Skeletal muscle tissue (tissue), 4 donors: ENCODE results near the gene KRTAP10-5. TPM values are rescaled to one million over a fixed set of nuclear protein-coding genes. Genes with fewer than 3 reads are reported as not detected.
"Not testable (repeated sequence)": the region's sequence is repeated elsewhere in the genome, so short reads cannot be mapped to it uniquely, and the experiment has no call there.

Experiments used
- H3K27ac ChIP-seq: one replicate; pipeline ENCODE4 v1.7.0; 2013; ENCODE audit warnings: mild to moderate bottlenecking, low read depth, low read length, inconsistent platforms
- H3K27me3 ChIP-seq, 3 donors: one replicate each; pipeline ENCODE4 v1.7.0; 2013; ENCODE audit warnings: low read length in 3 of 3; ENCODE audit not compliant: control insufficient read depth in 3 of 3, insufficient read depth in 3 of 3
- H3K36me3 ChIP-seq, 3 donors: one replicate each; pipeline ENCODE4 v1.7.0; 2013; ENCODE audit warnings: low read length in 3 of 3; ENCODE audit not compliant: control insufficient read depth in 3 of 3, insufficient read depth in 3 of 3
- H3K4me1 ChIP-seq, 3 donors: one replicate each; pipeline ENCODE4 v1.7.0; 2013; ENCODE audit warnings: low read length in 3 of 3, mild to moderate bottlenecking in 3 of 3; ENCODE audit not compliant: control insufficient read depth in 3 of 3, insufficient read depth in 3 of 3
- H3K4me3 ChIP-seq, 3 donors: one replicate each; pipeline ENCODE4 v1.7.0; 2013; ENCODE audit warnings: low read length in 3 of 3
- H3K9ac ChIP-seq, 3 donors: one replicate each; pipeline ENCODE4 v1.7.0; 2013; ENCODE audit warnings: low read length in 3 of 3, mild to moderate bottlenecking in 3 of 3, moderate library complexity in 2 of 3, low read depth in 1 of 3
- H3K9me3 ChIP-seq, 3 donors: one replicate each; pipeline ENCODE4 v1.7.0; 2013; ENCODE audit warnings: low read length in 3 of 3; ENCODE audit not compliant: control insufficient read depth in 3 of 3
- total RNA-seq: library from RNA; depleted of rRNA; stranded (reverse); fragments of >200 nt; gene quantifications from one replicate; pipeline ENCODE4 v1.2.3, GENCODE V29; 2014
- donor health status: Osteomylitis.

KRTAP10-5 gene
- total RNA-seq, 1 donor from 2014 or later = not detected

DNA sequence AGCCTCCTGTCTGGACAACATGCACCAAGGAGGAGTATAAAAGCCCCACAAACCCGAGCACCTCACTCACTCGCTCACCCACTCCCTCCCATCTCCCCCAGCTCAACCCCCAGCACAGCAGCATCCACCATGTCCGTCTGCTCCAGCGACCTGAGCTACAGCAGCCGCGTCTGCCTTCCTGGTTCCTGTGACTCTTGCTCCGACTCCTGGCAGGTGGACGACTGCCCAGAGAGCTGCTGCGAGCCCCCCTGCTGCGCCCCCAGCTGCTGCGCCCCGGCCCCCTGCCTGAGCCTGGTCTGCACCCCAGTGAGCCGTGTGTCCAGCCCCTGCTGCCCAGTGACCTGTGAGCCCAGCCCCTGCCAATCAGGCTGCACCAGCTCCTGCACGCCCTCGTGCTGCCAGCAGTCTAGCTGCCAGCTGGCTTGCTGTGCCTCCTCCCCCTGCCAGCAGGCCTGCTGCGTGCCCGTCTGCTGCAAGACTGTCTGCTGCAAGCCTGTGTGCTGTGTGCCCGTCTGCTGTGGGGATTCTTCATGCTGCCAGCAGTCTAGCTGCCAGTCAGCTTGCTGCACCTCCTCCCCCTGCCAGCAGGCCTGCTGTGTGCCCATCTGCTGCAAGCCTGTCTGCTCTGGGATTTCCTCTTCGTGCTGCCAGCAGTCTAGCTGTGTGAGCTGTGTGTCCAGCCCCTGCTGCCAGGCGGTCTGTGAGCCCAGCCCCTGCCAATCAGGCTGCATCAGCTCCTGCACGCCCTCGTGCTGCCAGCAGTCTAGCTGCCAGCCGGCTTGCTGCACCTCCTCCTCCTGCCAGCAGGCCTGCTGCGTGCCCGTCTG lies 6.6 kb downstream of the KRTAP10-5 start, which contains the start of gene KRTAP10-4:
Gene KRTAP10-4, plus strand, starts transcription at position 100 of the 827 bp plus-strand sequence. Its CDS starts 30 bp downstream, at position 130.
- not testable (repeated sequence) for H3K9me3 ChIP-seq, H3K4me3 ChIP-seq, H3K9ac ChIP-seq, H3K4me1 ChIP-seq, H3K27ac ChIP-seq, H3K36me3 ChIP-seq
- H3K27me3 ChIP-seq = peaks cover 18 to 57% (median 55%) of the 10 kb centered on the region in 3 donors

DNA sequence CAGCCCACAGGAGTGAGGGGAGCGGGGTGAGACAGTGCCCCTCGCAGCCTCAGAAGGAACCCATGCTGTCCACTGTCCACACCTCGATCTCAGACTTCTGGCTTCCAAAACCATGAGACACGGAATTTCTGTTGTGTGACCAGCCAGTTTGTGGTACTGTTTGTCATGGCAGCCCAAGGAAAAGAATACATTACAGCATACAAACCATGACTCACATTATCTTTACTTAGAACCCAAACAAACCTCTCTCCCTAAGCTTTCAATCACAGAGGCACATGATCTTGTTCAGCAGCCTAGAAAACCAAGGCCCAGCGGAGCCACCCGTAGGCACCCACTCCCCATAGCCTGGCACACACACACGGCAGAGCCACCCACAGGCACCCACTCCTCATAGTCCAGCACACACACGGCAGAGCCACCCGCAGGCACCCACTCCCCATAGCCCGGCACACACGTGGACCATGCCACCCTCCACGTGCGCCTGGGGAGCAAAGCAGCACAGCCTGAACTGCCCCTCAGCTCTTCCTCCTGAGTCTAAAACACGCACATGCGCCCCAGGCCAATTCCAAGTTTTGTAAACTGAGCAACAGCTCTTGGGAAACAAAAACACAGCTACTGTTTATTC lies 7.3 kb downstream of the KRTAP10-5 start:
- H3K27me3 ChIP-seq = peaks cover 14 to 61% (median 58%) of the 10 kb centered on the region in 3 donors
- peaks cover 0 to 7% (median 0%) of the 10 kb centered on the region in 3 donors for H3K9me3 ChIP-seq
- H3K4me1 ChIP-seq = no peaks in the 10 kb centered on the region
- H3K9ac ChIP-seq = no peak overlapping the region
- H3K36me3 ChIP-seq = no peaks in the 10 kb centered on the region
- no peak overlapping the region for H3K4me3 ChIP-seq
- H3K27ac ChIP-seq = no peak overlapping the region

DNA sequence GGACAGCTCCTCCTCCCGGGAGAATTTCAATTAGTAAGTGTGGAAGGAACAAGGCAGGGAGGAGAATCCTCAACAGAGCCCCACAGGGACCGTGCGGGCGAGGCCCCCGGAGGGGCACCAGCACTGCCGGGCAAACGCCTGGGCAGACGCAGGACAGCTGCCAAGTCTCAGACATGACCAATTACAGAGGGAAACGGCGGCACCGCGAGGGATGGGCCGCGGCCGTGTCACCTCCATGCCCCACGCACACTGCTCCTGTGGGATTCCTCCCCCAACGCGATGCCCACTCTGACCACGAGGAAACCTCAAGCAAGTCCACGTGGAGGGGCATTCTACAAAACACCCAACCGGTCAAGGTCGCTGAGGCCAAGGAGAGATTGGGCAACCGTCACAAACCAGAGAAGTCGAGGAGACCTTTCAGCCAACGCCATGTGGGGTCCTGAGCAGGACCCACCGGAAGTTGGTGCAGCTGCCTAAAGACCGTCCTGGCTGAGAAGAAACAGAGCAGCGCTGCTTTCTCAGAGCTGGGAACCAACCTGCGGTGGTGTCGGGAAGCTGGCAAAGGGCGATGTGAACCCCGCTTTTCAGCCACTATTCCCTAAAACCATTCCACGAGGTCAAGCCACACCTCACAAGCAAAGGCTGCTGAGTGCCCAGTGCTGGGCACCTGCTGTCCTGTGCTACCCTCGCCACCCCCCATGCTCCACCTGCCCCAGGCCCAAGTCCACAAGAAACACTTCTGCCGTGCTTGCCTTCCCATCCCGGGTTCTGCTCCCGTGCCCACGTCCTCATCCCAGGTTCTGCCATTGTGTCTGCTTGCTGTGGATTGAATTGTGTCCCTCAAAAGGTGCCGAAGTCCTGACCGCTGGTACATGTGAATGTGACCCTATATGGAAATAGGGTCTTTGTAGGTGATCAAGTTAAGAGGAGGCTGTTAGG lies 8.3 kb downstream of the KRTAP10-5 start:
- H3K9ac ChIP-seq = no peak overlapping the region
- H3K27me3 ChIP-seq = peaks cover 18 to 63% (median 58%) of the 10 kb centered on the region in 3 donors
- H3K9me3 ChIP-seq = peaks cover 0 to 4% (median 0%) of the 10 kb centered on the region in 3 donors
- no peaks in the 10 kb centered on the region for H3K36me3 ChIP-seq
- no peak overlapping the region for H3K27ac ChIP-seq
- H3K4me3 ChIP-seq = no peak overlapping the region
- H3K4me1 ChIP-seq = no peaks in the 10 kb centered on the region

DNA sequence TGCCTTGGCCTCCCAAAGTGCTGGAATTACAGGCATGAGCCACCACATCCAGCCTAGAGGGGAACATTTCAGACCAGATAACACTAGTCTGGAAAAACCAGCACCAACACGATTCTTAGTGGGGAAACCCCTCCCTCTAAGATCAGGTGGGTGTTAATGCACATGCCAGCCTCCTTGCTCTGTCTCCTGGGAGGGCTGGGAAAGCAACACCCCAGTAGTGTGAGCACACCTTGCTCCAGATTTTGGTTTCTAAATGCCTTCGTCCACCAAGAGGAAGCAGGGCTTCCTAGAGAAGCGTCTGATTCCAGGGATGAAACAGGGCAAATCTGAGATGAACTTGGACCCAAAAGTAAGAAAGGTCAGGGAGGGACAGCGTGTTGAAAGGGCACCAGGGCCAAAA lies 9.1 kb downstream of the KRTAP10-5 start:
- Histone ChIP-seq H3K4me3 (no peak overlapping the region), H3K9ac (no peak overlapping the region), H3K27ac (no peak overlapping the region), H3K9me3 (peaks cover 0 to 4% (median 0%) of the 10 kb centered on the region in 3 donors), H3K27me3 (peaks cover 18 to 63% (median 58%) of the 10 kb centered on the region in 3 donors), H3K4me1 (no peaks in the 10 kb centered on the region), H3K36me3 (no peaks in the 10 kb centered on the region)

DNA sequence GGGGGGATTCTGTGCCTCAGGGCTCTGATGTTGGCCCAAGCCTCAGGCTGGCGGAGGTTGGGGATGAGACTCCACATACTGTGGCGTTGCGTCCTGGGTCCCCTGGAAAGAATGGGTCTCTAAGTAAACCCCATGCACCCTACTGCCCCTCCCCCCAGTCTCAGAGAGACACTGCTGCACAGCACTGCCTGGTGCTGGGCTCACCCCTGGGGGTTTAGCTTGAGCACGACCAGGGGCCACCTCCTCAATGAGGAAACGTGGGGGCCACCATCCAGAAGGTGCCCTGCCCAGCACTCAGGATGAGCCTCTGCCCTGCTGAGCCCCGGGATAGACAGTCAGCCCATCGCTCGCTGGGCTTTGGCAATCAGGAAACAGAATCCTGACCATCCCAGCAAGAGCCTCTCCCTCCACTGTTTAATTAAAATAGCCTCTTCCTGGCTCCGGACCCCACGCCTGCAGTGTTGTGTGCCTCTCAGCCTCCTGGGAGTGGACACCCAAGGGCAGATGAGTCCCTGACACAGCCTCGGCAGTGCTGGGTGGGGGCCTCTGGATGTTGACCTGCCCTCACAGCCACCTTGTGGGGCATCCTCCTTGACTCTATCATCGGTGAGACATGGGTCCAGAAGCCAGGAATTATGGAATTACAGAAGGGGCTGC lies 10.4 kb downstream of the KRTAP10-5 start:
- H3K9ac ChIP-seq = no peak overlapping the region
- H3K4me3 ChIP-seq = no peak overlapping the region
- H3K4me1 ChIP-seq = no peaks in the 10 kb centered on the region
- H3K36me3 ChIP-seq = no peaks in the 10 kb centered on the region
- H3K9me3 ChIP-seq = peaks cover 0 to 4% (median 0%) of the 10 kb centered on the region in 3 donors
- H3K27ac ChIP-seq = no peak overlapping the region
- H3K27me3 ChIP-seq = peaks cover 18 to 56% (median 52%) of the 10 kb centered on the region in 3 donors

DNA sequence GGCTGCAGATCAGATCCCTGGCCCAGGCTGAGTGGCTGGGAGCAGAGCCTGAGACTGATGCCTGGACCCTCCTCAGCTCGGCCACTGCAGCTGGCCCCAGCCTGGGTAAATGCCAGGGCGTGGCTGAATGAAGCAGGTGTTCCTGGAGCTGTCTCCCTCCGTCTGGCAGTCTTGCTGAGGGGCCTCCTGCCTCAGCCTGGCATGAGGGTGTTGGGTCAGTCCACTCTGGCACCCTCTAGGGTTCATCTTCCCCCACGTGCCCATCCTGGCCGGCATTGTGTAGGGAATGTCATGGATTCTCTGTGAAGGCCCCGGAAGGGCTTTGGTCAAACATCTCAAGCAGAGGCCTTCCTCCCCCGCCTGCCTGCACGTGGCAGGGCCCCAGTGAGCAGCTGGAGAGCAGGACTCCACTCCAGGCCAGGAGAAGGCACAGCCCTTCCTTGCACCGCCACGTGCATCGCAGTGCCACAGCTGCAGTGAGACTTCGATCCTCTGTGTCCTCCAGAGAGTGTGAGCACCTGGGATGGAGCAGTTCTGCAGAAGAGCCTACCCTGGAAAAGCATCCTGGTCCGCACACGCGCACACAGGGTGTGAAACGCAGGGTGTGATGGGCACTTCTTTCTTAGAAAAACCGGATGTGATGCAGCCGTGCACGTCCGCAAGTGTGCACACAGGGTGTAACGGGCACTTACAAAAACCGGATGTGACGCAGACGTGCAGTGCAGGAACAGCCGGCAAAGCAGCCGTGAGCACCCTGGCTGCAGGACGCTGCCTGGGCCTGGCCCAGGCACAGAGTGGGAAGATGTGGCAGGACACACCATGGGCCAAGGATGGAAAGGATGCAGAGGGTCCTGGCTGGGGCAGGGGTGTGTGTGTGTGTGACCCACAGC lies 11.5 kb downstream of the KRTAP10-5 start:
- H3K9me3 ChIP-seq = peaks cover 0 to 4% (median 0%) of the 10 kb centered on the region in 3 donors
- H3K4me3 ChIP-seq = no peak overlapping the region
- peaks cover 18 to 50% (median 44%) of the 10 kb centered on the region in 3 donors for H3K27me3 ChIP-seq

DNA sequence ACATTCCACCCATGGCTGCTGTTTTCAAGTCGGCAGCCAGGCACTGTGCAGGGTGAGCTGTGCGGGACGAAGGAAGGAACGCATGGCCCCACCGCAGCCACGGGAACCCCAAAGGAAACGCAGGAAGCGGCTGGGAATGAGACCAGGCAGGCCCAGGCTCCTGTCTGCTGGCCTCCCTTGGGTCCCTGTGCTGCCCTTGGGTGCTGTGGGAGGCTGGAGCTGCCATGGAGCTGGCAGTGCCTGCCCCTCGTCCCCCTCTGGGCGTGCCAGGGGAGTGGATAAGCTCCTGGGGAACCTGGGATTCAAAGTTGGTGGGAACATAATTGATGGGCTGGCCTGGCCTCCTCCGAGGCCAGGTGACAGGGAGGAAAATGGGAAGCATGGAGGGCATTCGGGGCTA lies 12.1 kb downstream of the KRTAP10-5 start:
- Histone ChIP-seq H3K4me3 (no peak overlapping the region), H3K9ac (no peak overlapping the region), H3K9me3 (peaks cover 0 to 4% (median 2%) of the 10 kb centered on the region in 3 donors), H3K4me1 (no peaks in the 10 kb centered on the region), H3K27me3 (peaks cover 17 to 49% (median 41%) of the 10 kb centered on the region in 3 donors), H3K36me3 (no peaks in the 10 kb centered on the region), H3K27ac (no peak overlapping the region)

More for the DNA sequence above, 11.5 kb downstream of the KRTAP10-5 start:
- Histone ChIP-seq H3K27ac (no peak overlapping the region), H3K36me3 (no peaks in the 10 kb centered on the region), H3K4me1 (no peaks in the 10 kb centered on the region), H3K9ac (no peak overlapping the region)

DNA sequence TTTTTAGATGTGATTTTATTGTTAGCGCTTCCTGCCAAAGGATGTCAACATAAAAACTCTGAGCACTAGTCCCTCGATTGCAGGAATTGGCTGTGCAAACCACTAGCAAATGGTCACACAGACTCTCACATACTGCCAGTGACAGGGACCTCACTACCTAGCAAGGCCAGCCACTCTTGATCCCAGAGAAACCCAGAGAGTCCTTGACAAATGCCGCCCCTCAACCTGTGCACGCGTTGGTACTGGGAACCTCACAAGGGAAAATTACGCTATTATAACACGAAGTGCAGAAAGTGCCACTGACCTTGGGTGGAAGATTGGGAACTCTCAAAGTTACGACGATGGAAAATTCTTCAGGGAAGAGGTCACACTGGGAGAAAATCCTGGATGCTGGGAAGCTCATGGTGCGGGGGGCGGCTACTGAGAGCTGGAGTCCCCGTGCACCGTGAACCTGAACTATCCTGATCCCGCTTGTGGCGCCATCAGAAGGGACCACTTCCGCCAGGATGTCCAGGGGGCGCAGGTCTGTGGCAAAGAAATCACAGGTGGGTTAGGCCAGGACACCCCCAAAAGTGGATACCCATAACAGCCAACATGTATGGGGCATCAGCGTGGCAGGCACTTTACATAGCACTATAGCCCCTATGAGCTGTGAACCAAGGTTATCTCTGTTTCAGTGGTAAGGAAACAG lies 12.8 kb downstream of the KRTAP10-5 start:
- Histone ChIP-seq H3K27ac (no peak overlapping the region), H3K27me3 (peaks cover 14 to 44% (median 34%) of the 10 kb centered on the region in 3 donors), H3K36me3 (no peaks in the 10 kb centered on the region), H3K4me3 (no peak overlapping the region), H3K4me1 (no peaks in the 10 kb centered on the region), H3K9me3 (peaks cover 0 to 4% (median 2%) of the 10 kb centered on the region in 3 donors), H3K9ac (no peak overlapping the region)
